ENCODE data around the gene CD70.
"Not testable (repeated sequence)": the region's sequence is repeated elsewhere in the genome, so short reads cannot be mapped to it uniquely, and the experiment has no call there.

CD70 gene, protein sequence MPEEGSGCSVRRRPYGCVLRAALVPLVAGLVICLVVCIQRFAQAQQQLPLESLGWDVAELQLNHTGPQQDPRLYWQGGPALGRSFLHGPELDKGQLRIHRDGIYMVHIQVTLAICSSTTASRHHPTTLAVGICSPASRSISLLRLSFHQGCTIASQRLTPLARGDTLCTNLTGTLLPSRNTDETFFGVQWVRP

DNA sequence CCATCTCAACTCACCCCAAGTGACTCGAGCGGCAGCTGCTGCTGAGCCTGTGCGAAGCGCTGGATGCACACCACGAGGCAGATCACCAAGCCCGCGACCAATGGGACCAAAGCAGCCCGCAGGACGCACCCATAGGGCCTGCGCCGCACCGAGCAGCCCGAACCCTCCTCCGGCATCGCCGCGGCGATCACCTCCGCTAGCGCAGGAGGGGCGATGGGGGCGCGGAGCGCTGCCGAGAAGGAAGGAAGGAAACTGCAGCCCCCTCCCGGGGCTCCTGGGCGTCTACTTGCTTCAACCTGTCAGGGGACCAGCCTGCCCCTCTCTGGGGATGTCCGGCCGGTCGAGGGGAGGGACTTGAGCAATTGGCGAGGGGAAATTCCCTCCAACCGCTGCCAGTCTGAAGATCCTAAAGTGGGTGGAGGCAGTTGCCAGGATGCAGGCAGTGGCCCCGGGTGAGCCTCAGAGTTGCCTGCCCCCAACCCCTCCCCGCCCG lies at the start of gene CD70:
Gene CD70 (minus strand): TSS at position 324 of the 493 bp plus-strand sequence. CDS start 148 bp downstream, at position 176.
- no peaks in the 10 kb centered on the region for H3K9me2 ChIP-seq (replicated peaks; ENCODE audit: low read depth, low read length)

DNA sequence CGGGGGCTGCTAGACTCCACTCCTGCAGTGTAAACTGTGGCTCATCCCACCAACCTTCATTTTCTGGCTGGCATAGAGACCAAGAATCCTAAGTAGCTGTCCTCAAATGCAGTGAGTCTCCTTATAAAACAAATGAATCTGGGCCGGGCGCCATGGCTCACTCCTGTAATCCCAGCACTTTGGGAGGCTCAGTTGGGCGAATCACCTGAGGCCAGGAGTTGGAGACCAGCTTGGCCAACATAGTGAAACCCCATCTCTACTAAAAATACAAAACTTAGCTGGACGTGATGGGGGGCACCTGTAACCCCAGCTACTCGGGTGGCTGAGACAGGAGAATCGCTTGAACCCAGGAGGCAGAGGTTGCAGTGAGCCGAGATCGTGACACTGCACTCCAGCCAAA lies 49.4 kb upstream of the CD70 start:
- H3K9me2 ChIP-seq (replicated peaks; ENCODE audit: low read depth, low read length); H3K79me2 ChIP-seq (ENCODE audit: insufficient read depth, low read length); H3K36me3 ChIP-seq (ENCODE audit: insufficient read depth, low read length); H3K4me2 ChIP-seq (ENCODE audit: low read depth, low read length, poor library complexity, severe bottlenecking); H2AFZ ChIP-seq (ENCODE audit: low read length); H4K20me1 ChIP-seq (ENCODE audit: insufficient read depth, low read length, poor library complexity, severe bottlenecking); H3F3A ChIP-seq (ENCODE audit: low read depth); H3K4me3 ChIP-seq (ENCODE audit: low read length, poor library complexity, severe bottlenecking); H3K9me3 ChIP-seq (ENCODE audit: insufficient read depth, low read depth, low read length); H3K27me3 ChIP-seq (ENCODE audit: insufficient read depth, low read length, poor library complexity, severe bottlenecking); H3K9ac ChIP-seq (ENCODE audit: low read depth, low read length, poor library complexity, severe bottlenecking): not testable (repeated sequence)
- peaks cover 27% of the 10 kb centered on the region for H3K4me1 ChIP-seq (ENCODE audit: insufficient read depth, low read length, poor library complexity, severe bottlenecking)

More for the DNA sequence above, at the start of gene CD70:
- no peaks in the 10 kb centered on the region for H3F3A ChIP-seq (ENCODE audit: low read depth)
- H3K27me3 ChIP-seq (ENCODE audit: insufficient read depth, low read length, poor library complexity, severe bottlenecking), result peaks cover 6% of the 10 kb centered on the region
- H3K4me2 ChIP-seq (ENCODE audit: low read depth, low read length, poor library complexity, severe bottlenecking), result no peak within 1 kb of the TSS
- H3K4me3 ChIP-seq (ENCODE audit: low read length, poor library complexity, severe bottlenecking), result no peak within 1 kb of the TSS
- no peak for TF ChIP-seq EZH2phosphoT487 (IDR thresholded peaks at IDR 0.05; ENCODE audit: borderline replicate concordance)
- TF ChIP-seq, protein P1, sequence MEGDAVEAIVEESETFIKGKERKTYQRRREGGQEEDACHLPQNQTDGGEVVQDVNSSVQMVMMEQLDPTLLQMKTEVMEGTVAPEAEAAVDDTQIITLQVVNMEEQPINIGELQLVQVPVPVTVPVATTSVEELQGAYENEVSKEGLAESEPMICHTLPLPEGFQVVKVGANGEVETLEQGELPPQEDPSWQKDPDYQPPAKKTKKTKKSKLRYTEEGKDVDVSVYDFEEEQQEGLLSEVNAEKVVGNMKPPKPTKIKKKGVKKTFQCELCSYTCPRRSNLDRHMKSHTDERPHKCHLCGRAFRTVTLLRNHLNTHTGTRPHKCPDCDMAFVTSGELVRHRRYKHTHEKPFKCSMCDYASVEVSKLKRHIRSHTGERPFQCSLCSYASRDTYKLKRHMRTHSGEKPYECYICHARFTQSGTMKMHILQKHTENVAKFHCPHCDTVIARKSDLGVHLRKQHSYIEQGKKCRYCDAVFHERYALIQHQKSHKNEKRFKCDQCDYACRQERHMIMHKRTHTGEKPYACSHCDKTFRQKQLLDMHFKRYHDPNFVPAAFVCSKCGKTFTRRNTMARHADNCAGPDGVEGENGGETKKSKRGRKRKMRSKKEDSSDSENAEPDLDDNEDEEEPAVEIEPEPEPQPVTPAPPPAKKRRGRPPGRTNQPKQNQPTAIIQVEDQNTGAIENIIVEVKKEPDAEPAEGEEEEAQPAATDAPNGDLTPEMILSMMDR (conservative IDR thresholded peaks at IDR 0.05; ENCODE audit: low read length), result no peak
- no peaks in the 10 kb centered on the region for H3K36me3 ChIP-seq (ENCODE audit: insufficient read depth, low read length)
- no peaks in the 10 kb centered on the region for H3K79me2 ChIP-seq (ENCODE audit: insufficient read depth, low read length)
- no peaks in the 10 kb centered on the region for H3K4me1 ChIP-seq (ENCODE audit: insufficient read depth, low read length, poor library complexity, severe bottlenecking)
- no peaks in the 10 kb centered on the region for H3K9me3 ChIP-seq (ENCODE audit: insufficient read depth, low read depth, low read length)
- H4K20me1 ChIP-seq (ENCODE audit: insufficient read depth, low read length, poor library complexity, severe bottlenecking), result no peaks in the 10 kb centered on the region
- H3K9ac ChIP-seq (ENCODE audit: low read depth, low read length, poor library complexity, severe bottlenecking), result no peak within 1 kb of the TSS
- no peak within 1 kb of the TSS for H2AFZ ChIP-seq (ENCODE audit: low read length)

DNA sequence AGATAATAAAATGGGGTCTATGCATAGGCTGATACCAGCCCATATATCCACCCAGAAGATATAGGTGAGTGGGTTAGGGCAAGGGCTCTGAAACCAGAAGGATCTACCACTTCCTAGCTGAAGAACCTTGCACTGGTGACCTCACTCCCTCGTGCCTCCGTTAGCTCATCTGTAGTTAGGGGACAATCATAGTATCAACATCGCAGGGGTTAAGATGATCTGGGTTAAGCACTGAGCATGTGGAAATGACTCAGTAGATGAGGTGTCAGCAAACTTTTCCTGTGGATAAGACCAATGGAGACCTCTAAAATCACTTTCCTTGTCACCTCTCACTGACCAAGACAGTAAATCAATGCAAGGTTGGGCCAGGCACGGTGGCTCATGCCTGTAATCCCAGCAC lies 48.5 kb upstream of the CD70 start:
- Histone ChIP-seq H3K4me1 (ENCODE audit: insufficient read depth, low read length, poor library complexity, severe bottlenecking) (peaks cover 27% of the 10 kb centered on the region), H3K27me3 (ENCODE audit: insufficient read depth, low read length, poor library complexity, severe bottlenecking) (no peaks in the 10 kb centered on the region), H3K36me3 (ENCODE audit: insufficient read depth, low read length) (no peaks in the 10 kb centered on the region), H3K4me2 (ENCODE audit: low read depth, low read length, poor library complexity, severe bottlenecking) (no peak overlapping the region), H3K4me3 (ENCODE audit: low read length, poor library complexity, severe bottlenecking) (no peak overlapping the region), H3K9me2 (replicated peaks; ENCODE audit: low read depth, low read length) (no peaks in the 10 kb centered on the region), H3F3A (ENCODE audit: low read depth) (peaks cover 4% of the 10 kb centered on the region; the same call in 1 of the 2 replicates), H4K20me1 (ENCODE audit: insufficient read depth, low read length, poor library complexity, severe bottlenecking) (no peaks in the 10 kb centered on the region), H3K9me3 (ENCODE audit: insufficient read depth, low read depth, low read length) (no peaks in the 10 kb centered on the region), H3K9ac (ENCODE audit: low read depth, low read length, poor library complexity, severe bottlenecking) (no peak overlapping the region), H3K79me2 (ENCODE audit: insufficient read depth, low read length) (no peaks in the 10 kb centered on the region), H2AFZ (ENCODE audit: low read length) (no peak overlapping the region)
- TF ChIP-seq EZH2phosphoT487 (IDR thresholded peaks at IDR 0.05; ENCODE audit: borderline replicate concordance), result no peak
- TF ChIP-seq, protein P1 (conservative IDR thresholded peaks at IDR 0.05; ENCODE audit: low read length), result no peak

DNA sequence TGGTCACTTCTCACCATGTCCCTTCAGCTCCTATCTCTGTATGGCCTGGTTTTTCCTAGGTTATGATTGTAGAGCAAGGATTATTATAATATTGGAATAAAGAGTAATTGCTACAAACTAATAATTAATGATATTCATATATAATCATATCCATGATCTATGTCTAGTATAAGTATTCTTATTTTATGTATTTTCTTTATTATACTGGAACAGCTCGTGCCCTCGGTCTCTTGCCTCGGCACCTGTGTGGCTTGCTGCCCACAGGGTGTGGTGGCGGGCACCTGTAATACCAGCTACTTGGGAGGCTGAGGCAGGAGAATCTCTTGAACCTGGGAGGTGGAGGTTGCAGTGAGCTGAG lies 42.5 kb upstream of the CD70 start:
- not testable (repeated sequence) for H3K4me1 ChIP-seq (ENCODE audit: insufficient read depth, low read length, poor library complexity, severe bottlenecking); H3K4me3 ChIP-seq (ENCODE audit: low read length, poor library complexity, severe bottlenecking); H2AFZ ChIP-seq (ENCODE audit: low read length); H3K36me3 ChIP-seq (ENCODE audit: insufficient read depth, low read length); H3K9me3 ChIP-seq (ENCODE audit: insufficient read depth, low read depth, low read length); H3F3A ChIP-seq (ENCODE audit: low read depth); H4K20me1 ChIP-seq (ENCODE audit: insufficient read depth, low read length, poor library complexity, severe bottlenecking); H3K9ac ChIP-seq (ENCODE audit: low read depth, low read length, poor library complexity, severe bottlenecking); H3K27me3 ChIP-seq (ENCODE audit: insufficient read depth, low read length, poor library complexity, severe bottlenecking); H3K9me2 ChIP-seq (replicated peaks; ENCODE audit: low read depth, low read length); H3K4me2 ChIP-seq (ENCODE audit: low read depth, low read length, poor library complexity, severe bottlenecking); H3K79me2 ChIP-seq (ENCODE audit: insufficient read depth, low read length)
- TF ChIP-seq, protein P1 (conservative IDR thresholded peaks at IDR 0.05; ENCODE audit: low read length), result 0 out of 2 replicates have a peak, but pooled peaks have one; percentile 1
